Left kidney (tissue), 8 donors: ENCODE data around the gene GOLGA7B. TPM values are rescaled to one million over a fixed set of nuclear protein-coding genes. Genes with fewer than 3 reads are reported as not detected.

ENCODE experiments used
- DNase-seq: peaks from one replicate; pipeline ENCODE4 v3.0.0-alpha.2; 2013
- long read RNA-seq, 8 donors: transcript quantifications; one replicate each; lab custom pipeline, GENCODE V29; 2026
- polyA plus RNA-seq: library from polyadenylated mRNA; unstranded; fragments of 120-200 nt; gene quantifications from one replicate; pipeline ENCODE4 v1.2.1, GENCODE V29; 2013; ENCODE audit not compliant: insufficient read length

GOLGA7B gene
- polyA plus RNA-seq, result 1.2 TPM
- long read RNA-seq, donor 1, result 0 reads
- long read RNA-seq, donor 2, result 0 reads
- long read RNA-seq, donor 3, result 0 reads
- long read RNA-seq, donor 4, result 0 reads
- long read RNA-seq, donor 5, partial matches to known transcripts, result 0 of 8 reads
- long read RNA-seq, donor 5, other reads (novel, unspliced or antisense), result 8 of 8 reads
- long read RNA-seq, donor 6, result 0 reads
- long read RNA-seq, donor 7, result 0 reads
- long read RNA-seq, donor 8, partial matches to known transcripts, result 5 of 13 reads
- long read RNA-seq, donor 8, other reads (novel, unspliced or antisense), result 8 of 13 reads

GRCh38 chr10:97849687-97850402 is at the start of gene GOLGA7B:
GOLGA7B (plus strand) TSS chr10:97849843; CDS start chr10:97850304, 461 bp downstream.
- DNase-seq, result peak; percentile 69

DNA sequence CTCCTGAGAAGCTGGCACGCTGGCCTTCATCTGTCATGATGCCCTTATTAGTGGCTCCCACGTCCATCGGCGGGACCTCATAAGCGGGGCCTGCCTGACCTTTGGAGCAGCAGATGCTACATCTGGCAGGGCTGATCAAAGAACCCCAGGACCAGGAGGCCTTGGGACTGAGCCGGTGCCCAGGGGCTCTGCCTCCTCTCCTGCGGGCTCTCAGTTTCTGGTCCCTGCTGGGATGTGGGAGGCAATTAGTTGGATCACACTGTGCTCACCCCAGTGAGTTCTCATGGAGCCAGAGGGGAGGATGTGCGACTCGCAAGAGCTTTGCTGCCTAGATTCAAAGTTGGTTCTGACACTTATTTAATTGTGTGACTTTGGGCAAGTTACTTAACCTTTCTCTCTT is 49.2 kb upstream of the GOLGA7B start:
- DNase-seq, result no peak

DNA sequence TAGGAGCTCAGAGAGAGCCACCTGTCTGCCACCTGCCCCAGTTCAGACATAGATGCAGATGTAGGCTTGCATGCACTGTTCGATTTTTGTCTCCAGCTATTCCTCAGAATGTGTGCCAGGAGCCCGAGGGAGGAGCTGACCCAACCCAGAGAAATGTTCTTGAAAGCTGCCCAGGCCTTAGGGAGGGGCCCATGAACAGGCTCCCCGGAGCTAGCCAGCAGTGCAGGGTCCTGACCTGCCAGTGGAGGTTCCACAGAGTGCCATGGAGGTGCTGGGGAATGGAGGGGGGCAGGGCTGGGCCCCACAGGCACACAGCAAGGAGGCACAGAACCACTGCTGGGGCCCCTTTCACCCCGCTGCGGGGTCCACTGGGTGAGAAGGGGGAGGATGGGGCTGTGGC is 48.2 kb upstream of the GOLGA7B start:
- no peak for DNase-seq

- DNase-seq, result peak; percentile 18
Measured at GRCh38 chr10:97805096-97805884, 44.4 kb upstream of the GOLGA7B start.

DNA sequence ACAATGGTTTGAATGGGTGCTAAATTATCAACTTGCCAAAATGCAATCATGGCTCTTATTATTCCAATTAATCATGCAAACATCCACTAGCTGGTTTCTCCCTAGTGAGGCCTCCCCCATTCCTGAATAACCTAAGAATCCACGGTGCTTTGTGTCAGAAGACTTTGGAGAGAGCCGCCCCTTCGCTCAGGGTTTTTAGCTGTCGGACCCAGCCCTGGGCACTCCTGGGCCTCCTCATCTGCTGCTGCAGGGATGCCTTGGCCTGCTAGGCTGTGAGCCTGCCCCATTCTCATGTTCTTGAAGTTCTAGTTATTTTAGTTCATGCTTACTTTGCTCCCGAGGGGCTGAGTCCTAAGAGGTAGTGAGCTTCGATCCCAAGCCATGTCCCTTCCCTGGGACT is 43.7 kb upstream of the GOLGA7B start:
- DNase-seq, result no peak

DNA sequence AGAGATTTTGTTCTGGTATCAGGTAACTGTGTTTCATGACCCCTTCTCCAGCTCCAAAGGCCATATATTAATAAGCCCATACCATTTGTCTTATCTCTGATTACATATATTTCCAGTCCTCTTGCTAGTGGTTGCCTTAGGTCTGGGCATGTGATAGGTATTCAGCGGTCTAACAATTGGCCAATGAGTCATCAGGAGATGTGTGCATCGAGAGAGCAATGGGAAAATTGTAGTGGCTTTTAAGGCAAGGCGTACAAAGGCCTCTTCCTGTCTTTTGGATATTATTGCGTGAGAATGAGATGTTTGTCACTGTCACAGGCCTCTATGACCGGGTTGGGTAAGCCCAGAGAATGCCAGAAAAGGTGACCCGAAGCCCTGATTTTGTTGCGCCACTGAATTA is 39.2 kb upstream of the GOLGA7B start:
- DNase-seq, result no peak

- DNase-seq, result no peak
Measured at GRCh38 chr10:97811958-97812357, 37.7 kb upstream of the GOLGA7B start.

DNA sequence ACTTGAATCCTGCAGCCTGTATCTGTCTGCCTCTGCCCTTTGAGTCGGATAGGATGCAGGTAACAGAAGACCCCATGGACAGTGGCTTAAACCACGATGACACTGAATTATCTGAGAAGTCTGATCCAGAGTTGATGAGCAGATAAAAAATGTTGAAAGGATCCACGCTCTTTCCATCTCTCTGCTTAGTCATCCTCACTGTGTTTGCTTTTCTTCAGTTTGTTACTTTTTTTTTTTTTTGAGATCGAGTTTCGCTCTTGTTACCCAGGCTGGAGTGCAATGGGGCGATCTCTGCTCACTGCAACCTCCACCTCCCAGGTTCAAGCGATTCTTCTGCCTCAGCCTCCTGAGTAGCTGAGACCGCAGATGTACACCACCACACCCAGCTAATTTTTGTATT is 36.9 kb upstream of the GOLGA7B start:
- no peak for DNase-seq

GRCh38 chr10:97813311-97813710 is 36.3 kb upstream of the GOLGA7B start:
- DNase-seq, result no peak

- DNase-seq, result no peak
Measured at GRCh38 chr10:97814996-97815395, 34.6 kb upstream of the GOLGA7B start.

DNA sequence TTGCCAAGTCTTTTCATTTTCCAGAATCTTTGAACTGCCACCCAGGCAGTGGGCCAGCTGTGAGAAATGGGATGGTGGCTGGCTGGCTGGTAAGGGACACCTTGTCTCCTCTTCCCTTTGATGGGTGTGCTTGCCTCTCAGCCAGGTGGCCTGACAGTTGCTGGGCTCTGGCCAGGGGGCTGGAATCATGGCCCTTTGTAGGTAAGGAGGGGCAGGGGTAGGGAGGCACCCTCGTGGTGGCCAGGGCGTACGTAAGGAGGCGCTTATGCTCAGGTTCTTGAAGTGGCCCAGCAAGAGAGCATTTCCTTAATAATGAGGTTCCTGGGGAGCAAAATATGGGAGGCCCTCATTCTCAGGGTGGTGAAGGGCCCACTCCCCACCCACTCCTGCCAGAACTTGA is 33.0 kb upstream of the GOLGA7B start:
- no peak for DNase-seq

- no peak for DNase-seq
Measured at GRCh38 chr10:97818572-97818971, 31.1 kb upstream of the GOLGA7B start.

GRCh38 chr10:97820096-97820704 is 29.4 kb upstream of the GOLGA7B start:
- DNase-seq, result no peak

GRCh38 chr10:97821308-97822038 is 28.2 kb upstream of the GOLGA7B start:
- no peak for DNase-seq

DNA sequence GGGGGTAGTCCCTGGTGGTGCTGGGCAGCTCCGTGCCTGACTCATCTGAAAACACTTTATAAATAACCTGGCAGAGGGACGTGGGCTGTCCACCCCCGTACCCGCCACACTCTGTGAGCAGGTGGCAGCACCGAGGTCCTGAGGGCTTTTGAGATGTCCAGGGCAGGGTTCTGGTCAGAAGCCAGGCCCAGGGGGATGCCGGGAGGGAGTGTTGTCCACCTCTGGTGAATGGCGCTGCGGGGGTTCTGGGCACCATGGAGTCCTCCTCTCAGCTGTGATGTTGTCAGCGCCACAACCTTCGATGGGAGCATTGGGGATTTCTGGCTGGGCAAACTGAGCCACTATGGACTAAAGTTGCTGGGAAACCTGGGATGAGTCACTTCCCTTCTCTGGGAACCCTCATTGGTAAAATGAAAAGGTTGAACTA is 27.4 kb upstream of the GOLGA7B start:
- DNase-seq, result no peak

- no peak for DNase-seq
Measured at GRCh38 chr10:97823734-97824133, 25.9 kb upstream of the GOLGA7B start.

DNA sequence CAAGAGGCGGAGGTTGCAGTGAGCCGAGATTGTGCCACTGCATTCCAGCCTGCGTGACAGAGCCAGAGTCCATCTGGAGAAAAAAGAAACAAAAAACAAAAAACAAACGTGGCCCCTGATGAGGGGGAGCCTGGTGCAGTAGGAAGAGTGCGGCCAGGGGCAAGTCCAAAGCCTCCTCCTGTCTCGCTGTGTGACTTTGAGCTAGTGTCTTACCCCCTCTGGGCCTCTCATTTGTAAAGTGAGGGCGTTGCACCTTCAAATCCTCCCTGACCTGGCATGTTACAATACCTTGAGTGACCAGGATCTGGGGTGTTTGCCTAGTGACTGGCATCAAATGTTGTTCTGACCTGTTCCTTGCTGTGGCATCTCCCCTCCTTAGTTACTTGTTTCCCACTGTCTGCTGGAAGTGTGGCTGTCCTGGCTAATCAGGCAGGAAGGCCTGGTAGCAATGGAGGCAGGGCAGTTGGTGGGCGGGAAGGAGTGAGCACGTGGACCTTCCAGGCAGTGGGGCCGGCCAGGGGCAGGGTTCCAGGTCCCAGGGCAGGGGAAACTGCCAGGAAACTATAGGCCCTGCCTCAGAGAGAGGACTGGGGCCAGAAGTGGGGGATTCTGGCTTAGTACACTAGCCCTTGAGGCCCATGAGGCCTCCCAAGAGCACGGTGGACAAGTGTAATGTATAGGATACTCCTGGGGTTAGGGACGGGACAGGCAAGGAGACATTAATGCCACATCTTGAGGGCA is 24.5 kb upstream of the GOLGA7B start:
- DNase-seq, result no peak

DNA sequence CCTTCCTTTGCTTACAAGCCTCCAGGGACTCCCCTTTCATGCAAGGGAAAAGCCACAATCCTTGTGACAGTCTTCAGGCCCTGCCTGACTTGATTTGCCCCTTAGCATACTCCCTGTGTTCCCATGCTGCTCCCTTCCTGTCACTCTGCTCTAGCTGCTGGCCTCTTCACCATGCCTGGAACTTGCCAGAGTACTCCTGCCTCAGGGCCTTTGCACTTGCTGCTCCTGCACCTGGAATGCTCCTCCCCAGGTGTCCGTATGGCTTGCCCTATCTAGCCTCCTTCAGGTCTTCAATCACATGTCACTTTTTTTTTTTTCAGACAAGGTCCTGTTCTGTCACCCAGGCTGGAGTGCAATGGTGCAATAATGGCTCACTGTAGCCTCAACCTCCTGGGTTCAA is 22.8 kb upstream of the GOLGA7B start:
- no peak for DNase-seq

DNA sequence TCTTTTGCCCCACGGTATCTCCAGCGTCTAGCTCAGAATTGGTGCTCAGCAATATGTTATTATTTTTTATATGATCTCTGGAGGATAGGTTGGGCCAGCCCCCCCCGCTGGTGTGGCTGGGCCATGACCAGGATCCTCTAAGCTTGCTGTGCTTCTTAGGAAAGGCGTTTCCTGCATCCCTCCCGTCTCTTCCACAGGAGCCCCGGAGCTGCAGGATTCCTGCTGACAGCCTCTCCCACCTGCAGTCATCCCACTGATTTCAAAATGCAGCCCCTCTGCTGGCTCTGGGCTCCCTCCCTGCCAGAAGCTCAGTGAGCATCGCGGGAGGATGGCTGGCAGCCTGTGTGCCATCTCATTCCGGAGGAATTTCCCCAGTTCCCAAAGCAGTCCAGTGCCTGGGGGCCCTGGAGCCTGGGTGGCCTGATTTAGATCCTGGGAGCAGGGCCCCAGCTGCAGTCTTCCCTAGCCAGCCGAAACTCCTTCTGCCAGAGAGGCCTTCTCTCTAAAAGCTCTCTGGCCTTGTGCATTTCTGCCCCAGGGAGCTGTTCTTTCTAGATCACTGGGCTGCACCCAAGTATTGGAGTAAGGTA is 21.8 kb upstream of the GOLGA7B start:
- no peak for DNase-seq

GRCh38 chr10:97828721-97829120 is 20.9 kb upstream of the GOLGA7B start:
- DNase-seq, result no peak

GRCh38 chr10:97830064-97830463 is 19.6 kb upstream of the GOLGA7B start:
- DNase-seq, result no peak
